Stimulated activated CD4-positive, alpha-beta T cell treated with anti-CD3 and anti-CD28 coated beads, TNF-alpha, amount 100 ng/mL, for 24 hours (primary cell): ENCODE results near the gene FOXN1.

ENCODE experiments used
- DNase-seq, 3 experiments: peaks; one replicate each; pipeline ENCODE4 v3.0.0-alpha.2; 2020; ENCODE audit warnings: low read depth in 3 of 3

FOXN1 gene

DNA sequence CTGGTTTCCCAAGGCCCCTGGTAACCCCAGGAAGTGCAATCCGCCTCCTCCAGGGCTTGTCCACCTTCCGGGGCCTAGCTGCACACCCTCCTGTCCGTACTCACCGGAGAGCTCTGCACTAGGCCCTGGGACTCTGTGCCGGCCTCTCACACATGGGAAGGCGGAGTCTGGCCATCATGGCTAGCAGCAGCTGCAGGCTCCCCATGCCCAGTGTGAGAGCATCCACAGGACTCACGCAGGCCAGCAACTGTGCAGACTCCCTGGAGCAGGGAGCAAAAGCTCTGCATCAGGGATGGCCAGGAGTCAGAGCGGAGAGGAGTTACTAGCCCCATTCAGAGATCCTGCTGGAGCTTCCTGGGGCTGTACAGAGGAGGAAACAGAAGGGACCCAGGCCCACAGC, 20.2 kb downstream of the FOXN1 start:
- no peak for DNase-seq

DNA sequence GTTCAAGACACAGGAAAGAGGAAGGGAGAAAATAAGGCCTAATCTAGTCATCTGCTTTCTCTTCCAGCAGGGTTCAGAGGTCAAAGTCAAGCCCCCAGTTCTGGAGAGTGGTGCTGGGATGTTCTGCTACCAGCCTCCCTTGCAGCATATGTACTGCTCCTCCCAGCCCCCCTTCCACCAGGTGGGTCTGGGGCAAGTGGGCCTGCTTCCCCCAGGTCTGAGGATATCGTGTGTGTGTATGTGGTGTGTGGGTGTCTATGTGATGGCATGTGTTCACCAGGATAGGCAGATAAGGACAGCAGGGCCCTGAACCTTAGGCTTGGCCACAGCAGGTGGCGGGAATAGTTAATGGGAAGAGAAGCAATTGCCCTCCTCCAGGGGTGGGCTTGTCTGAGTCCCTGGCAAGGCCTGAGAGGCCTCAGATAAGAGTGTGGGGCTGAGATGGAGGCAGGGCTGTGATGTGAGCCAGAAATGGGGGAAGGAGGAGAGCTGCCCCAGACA, 21.1 kb downstream of the FOXN1 start:
- no peak for DNase-seq

DNA sequence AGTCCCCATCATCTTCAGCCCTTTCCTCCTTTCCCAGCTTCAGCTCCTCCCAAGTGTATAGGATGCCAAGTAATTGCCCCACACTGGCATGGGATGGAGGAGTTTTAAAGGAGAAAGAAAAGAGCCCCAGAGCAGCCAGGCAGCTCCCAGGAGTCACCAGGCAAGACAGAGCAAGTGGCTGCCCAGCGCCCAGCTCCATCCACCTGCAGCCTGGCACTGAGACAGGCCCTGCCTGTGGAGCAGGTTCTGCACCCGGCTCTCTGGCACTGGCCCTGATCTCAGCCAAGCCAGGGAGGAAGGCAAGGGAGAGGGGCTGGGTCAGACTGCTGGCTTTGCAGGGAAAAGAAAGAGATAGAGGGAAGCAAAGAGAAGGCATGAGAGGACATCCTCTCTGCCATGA, 21.7 kb downstream of the FOXN1 start:
- no peak for DNase-seq

- DNase-seq, result no peak
Observed at GRCh38 chr17:28528327-28529012, 22.3 kb downstream of the FOXN1 start.

GRCh38 chr17:28529013-28529400, 22.9 kb downstream of the FOXN1 start:
- DNase-seq, result no peak

DNA sequence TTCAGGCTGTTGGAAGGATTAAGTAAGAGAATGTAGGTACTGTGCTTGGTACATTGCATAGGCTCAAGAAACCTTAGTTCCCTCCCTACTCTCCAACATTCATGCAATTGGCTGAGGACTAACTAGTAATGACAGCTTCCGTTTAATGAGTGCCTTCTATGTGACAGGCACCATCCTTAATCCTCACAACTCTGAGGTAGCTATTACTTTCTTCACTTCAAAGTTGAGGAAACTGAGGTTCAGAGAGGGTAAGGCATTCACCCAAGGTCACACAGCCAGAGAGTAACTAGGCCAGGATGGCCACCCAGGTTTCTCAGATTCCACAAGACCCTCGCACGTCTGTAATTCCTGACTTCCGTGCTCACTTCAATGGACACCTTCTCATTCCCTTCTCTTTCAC, 24.1 kb downstream of the FOXN1 start:
- no peak for DNase-seq

GRCh38 chr17:28530926-28531325, 24.8 kb downstream of the FOXN1 start:
- DNase-seq, result no peak

GRCh38 chr17:28532050-28532960, 26.2 kb downstream of the FOXN1 start:
- no peak for DNase-seq

- DNase-seq, result no peak
Observed at GRCh38 chr17:28533091-28533807, 27.1 kb downstream of the FOXN1 start.

DNA sequence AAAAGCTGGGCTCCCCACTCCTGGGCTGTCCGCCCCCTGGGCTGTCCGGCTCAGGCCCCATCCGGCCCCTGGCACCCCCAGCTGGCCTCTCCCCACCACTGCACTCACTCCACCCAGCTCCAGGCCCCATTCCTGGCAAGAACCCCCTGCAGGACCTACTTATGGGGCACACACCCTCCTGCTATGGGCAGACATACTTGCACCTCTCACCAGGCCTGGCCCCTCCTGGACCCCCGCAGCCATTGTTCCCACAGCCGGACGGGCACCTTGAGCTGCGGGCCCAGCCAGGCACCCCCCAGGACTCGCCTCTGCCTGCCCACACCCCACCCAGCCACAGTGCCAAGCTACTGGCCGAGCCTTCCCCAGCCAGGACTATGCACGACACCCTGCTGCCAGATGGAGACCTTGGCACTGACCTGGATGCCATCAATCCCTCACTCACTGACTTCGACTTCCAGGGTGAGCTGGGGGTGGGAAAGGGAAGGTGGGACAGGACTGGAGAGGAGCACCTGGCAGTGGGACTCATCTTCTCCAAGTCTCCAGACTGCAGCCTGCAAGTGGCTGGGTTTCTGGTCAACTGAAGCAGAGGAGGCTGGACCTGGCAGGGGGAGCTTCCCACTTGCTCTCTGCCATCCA, 28.7 kb downstream of the FOXN1 start:
- no peak for DNase-seq

DNA sequence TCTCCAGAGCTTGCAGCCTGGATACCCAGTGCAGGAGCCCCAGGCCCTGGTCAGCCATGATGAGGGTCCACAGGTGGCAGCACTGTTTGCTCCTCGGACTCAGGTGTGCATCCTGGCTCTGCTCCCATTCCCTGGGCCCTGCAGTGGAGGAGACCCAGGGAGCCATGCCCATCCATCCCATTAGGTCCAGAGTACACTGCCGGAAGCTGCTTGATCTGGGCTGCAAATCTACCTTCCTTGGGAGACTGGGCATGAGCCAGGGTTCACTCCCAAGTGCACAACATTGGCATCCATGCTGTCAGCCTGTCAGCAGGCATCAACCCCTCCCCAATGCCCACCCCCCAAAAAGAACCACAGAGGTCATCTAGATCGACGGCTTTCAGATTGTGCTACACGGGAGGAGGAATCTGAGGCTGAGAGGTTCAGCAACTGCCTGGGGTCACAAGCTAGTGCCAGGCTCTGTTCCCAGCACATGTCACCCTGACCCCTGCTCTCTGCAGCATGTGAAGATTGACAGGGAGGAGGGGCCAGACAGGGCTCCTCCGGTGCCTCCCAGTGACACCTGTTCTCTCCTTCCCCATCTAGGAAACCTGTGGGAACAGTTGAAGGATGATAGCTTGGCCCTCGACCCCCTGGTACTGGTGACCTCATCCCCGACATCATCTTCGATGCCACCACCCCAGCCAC, 30.5 kb downstream of the FOXN1 start:
- no peak for DNase-seq

- DNase-seq, result no peak
Observed at GRCh38 chr17:28537219-28537610, 31.1 kb downstream of the FOXN1 start.

DNA sequence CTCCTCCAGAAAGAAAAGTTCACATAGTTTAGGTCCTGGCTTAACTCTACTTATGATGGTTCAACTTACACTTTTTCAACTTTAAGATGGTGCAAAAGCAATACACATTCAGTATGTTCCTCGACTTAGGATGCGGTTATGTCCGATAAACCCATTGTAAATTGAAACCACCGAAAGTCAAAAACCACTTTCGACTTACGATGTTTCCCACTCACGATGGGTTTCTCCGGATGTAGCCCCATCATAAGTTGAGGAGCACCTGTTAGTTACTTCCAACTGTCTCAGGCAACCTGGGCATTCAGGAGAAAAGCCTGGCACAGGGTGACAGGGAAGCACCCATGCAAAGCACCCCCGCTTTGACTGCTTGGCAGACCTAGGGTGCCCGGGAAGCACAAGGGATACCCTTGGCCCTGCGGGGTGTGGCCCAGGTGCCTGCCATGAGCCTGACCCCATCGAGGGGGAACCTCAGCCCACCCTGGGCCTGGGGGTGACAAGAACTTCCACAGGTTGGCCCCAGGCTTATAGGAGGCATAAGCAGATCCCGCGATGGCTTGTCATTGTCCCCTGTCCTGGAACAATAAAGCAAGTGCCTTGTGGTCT, 32.2 kb downstream of the FOXN1 start:
- DNase-seq, result no peak

DNA sequence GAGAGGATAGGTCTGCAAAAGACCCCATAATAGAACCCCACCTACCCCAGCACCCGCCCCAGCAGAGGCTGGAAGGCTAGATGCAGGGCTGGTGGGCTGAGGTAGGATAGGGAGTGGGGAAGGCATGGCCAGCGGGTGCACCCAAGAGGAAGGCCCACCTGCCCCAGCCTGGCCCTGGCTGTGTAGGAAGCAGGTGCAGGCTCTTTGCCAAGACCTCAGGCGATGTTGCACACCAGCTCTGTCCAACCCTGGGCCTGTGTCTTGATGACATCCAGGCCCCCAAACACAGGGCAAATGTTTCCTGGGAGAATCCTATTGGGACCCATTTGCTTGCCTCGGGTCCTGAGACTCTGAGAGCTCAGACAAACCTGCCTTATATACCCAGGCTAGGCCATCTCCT, 34.1 kb downstream of the FOXN1 start:
- no peak for DNase-seq

DNA sequence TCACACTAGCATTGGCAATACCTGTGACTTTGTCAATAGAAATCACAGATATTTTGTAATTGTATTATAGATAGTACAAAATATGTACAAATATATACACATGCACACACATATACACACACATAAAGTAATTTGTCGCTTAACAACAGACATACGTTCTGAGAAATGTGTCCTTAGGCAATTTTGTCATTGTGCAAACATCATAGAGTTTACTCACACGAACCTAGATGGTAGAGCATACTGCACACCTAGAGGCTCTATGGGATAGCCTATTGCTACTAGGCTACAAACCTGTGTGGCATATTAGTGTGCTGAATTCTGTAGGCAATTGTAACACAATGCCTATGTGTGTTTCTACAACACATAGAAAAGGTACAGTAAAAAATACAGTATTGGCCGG, 35.3 kb downstream of the FOXN1 start:
- no peak for DNase-seq

GRCh38 chr17:28544402-28545140, 38.4 kb downstream of the FOXN1 start:
- DNase-seq, result no peak

- no peak for DNase-seq
Observed at GRCh38 chr17:28545141-28545503, 39.0 kb downstream of the FOXN1 start.

DNA sequence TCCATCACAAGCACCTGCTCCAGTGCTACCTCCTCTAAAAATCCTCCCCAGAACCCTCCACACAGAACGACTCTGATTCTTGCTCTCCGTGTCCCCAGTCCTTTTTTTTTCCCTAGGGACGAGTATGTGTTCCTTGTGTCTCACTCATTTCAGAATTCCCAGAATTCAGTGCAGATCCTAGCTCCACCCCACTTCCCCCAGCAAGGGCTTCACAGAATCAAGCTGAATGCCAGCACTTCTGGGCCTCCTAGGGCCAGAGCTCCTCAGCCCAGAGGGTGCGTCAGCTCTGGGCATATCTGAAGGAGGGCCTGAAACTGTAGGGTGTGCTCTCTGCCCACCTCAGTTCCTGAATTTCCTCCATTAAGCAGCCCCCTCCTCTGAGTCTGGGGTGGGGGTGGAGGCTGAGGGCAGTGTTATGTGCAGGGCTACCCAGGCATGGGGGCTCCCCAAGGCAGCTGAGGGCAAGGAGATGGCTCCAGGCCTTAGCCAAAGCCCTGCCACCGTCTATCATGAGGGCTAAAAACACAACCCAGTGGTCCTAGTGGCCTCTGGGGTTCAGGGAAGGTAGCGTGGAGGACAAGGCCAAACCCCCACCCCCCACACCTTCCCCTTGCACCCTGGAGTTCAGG, 39.8 kb downstream of the FOXN1 start:
- no peak for DNase-seq

- no peak for DNase-seq
Observed at GRCh38 chr17:28547096-28547622, 41.0 kb downstream of the FOXN1 start.
